HepG2 (cell line): ENCODE results near the gene UBASH3A. TPM values are rescaled to one million over a fixed set of nuclear protein-coding genes. Genes with fewer than 3 reads are reported as not detected.
A peak's percentile ranks its signal among the peaks of the same experiment; 100 is the strongest.

Experiments
- ADNP ChIP-seq: sonication (generic); formaldehyde crosslinking; IDR thresholded peaks from 2 replicates; pipeline ENCODE4 v1.4.0; 2020; ENCODE audit warnings: missing genetic modification reagents
- BCL6 ChIP-seq: IDR thresholded peaks from 2 replicates; pipeline ENCODE4 v1.6.1; 2016; ENCODE audit warnings: missing genetic modification reagents, missing compliant biosample characterization
- CEBPB ChIP-seq: IDR thresholded peaks from 2 replicates; pipeline ENCODE4 v1.6.1; 2011; ENCODE audit warnings: low read depth, low read length, improper control_type of control experiment, borderline replicate concordance
- CEBPG ChIP-seq: IDR thresholded peaks from 2 replicates; pipeline ENCODE4 v1.6.1; 2016
- CTCF ChIP-seq: sonication (generic); formaldehyde crosslinking; IDR thresholded peaks from 2 replicates; pipeline ENCODE4 v1.5.0; 2020; ENCODE audit warnings: mild to moderate bottlenecking, missing genetic modification reagents, moderate library complexity
- EED ChIP-seq: sonication (generic); formaldehyde crosslinking; IDR thresholded peaks from 2 replicates; pipeline ENCODE4 v1.5.0; 2020; ENCODE audit warnings: mild to moderate bottlenecking, missing genetic modification reagents
- ELF3 ChIP-seq: IDR thresholded peaks from 2 replicates; pipeline ENCODE4 v1.6.1; 2016; ENCODE audit warnings: missing genetic modification reagents, missing compliant biosample characterization
- JUNB ChIP-seq: sonication (generic); formaldehyde crosslinking; IDR thresholded peaks from 2 replicates; pipeline ENCODE4 v1.8.0; 2022; ENCODE audit warnings: missing genetic modification reagents, mild to moderate bottlenecking, borderline replicate concordance
- KIAA2018 ChIP-seq: sonication (generic); formaldehyde crosslinking; IDR thresholded peaks from 2 replicates; pipeline ENCODE4 v1.5.0; 2020; ENCODE audit warnings: mild to moderate bottlenecking, missing genetic modification reagents, borderline replicate concordance
- SALL1 ChIP-seq: sonication (generic); formaldehyde crosslinking; IDR thresholded peaks from 2 replicates; pipeline ENCODE4 v1.8.0; 2022; ENCODE audit warnings: mild to moderate bottlenecking, missing genetic modification reagents
- TBP ChIP-seq: sonication (generic); formaldehyde crosslinking; IDR thresholded peaks from 2 replicates; pipeline ENCODE4 v1.5.0; 2020; ENCODE audit warnings: missing genetic modification reagents
- THRA ChIP-seq: sonication (generic); formaldehyde crosslinking; IDR thresholded peaks from 2 replicates; pipeline ENCODE4 v1.4.0; 2020; ENCODE audit warnings: missing genetic modification reagents, borderline replicate concordance
- YEATS2 ChIP-seq: sonication (generic); formaldehyde crosslinking; IDR thresholded peaks from 2 replicates; pipeline ENCODE4 v1.4.0; 2020; ENCODE audit warnings: missing genetic modification reagents, borderline replicate concordance
- ZKSCAN1 ChIP-seq: fragments of 150-350 bp; IDR thresholded peaks from 2 replicates; pipeline ENCODE4 v1.6.1; 2014; ENCODE audit warnings: low read length
- ZKSCAN5 ChIP-seq: sonication (generic); formaldehyde crosslinking; IDR thresholded peaks from 2 replicates; pipeline ENCODE4 v1.5.1; 2020; ENCODE audit warnings: mild to moderate bottlenecking, missing genetic modification reagents
- ZNF18 ChIP-seq: sonication (generic); formaldehyde crosslinking; IDR thresholded peaks from 2 replicates; pipeline ENCODE4 v1.8.0; 2022; ENCODE audit warnings: mild to moderate bottlenecking, missing genetic modification reagents; ENCODE audit not compliant: insufficient replicate concordance
- ZNF775 ChIP-seq: sonication (generic); formaldehyde crosslinking; IDR thresholded peaks from 2 replicates; pipeline ENCODE4 v1.4.0; 2020; ENCODE audit warnings: missing genetic modification reagents, mild to moderate bottlenecking, moderate library complexity, borderline replicate concordance
- ZNF782 ChIP-seq: sonication (generic); formaldehyde crosslinking; IDR thresholded peaks from 2 replicates; pipeline ENCODE4 v1.4.0; 2020; ENCODE audit warnings: missing genetic modification reagents, mild to moderate bottlenecking, borderline replicate concordance
- polyA plus RNA-seq, 8 experiments: library from polyadenylated mRNA; depleted of rRNA in 3 of 8; stranded (reverse) in 7 of 8; unstranded in 1 of 8; fragments of >200 nt; fragmentation: Illumina TruSeq in 4 of 8; extraction: Trizol in 4 of 8; gene quantifications; 2 replicates each; pipeline versions ENCODE4 v1.2.1 to v1.2.3, GENCODE V29; 2011 to 2016; ENCODE audit warnings: low read depth in 4 of 8, missing spikeins in 1 of 8, mixed read lengths in 1 of 8; ENCODE audit not compliant: insufficient read depth in 1 of 8
- total RNA-seq, 5 experiments: library from RNA; depleted of rRNA; stranded (reverse); fragments of >200 nt; fragmentation: Illumina TruSeq; extraction: Trizol; gene quantifications; 2 replicates each; pipeline ENCODE4 v1.2.3, GENCODE V29; 2016; ENCODE audit warnings: low read depth in 1 of 5

The UBASH3A gene
- total and polyA plus RNA-seq, 2 of the 13 experiments (the other 11 are each of a cell fraction or from before 2014, with no cell fraction given), result not detected

GRCh38 chr21:42389449-42389835 lies 14.3 kb upstream of the UBASH3A start (continued):
- TF ChIP-seq KIAA2018 (CRISPR knock-in tag) (no peak), YEATS2 (CRISPR knock-in tag) (no peak), ZNF775 (CRISPR knock-in tag) (no peak), THRA (CRISPR knock-in tag) (peak; percentile 55; the same call in 1 of the 2 replicates), ZNF18 (peak; percentile 28), ZKSCAN1 (no peak), SALL1 (peak; percentile 56; the same call in 1 of the 2 replicates), EED (CRISPR knock-in tag) (no peak), CEBPG (CRISPR knock-in tag) (peak; percentile 87), TBP (no peak), CEBPB (peak; percentile 48; the same call in 1 of the 2 replicates), ADNP (CRISPR knock-in tag) (no peak), BCL6 (CRISPR knock-in tag) (peak; percentile 77; the same call in 1 of the 2 replicates), CTCF (CRISPR knock-in tag) (0 out of 2 replicates have a peak, but pooled peaks have one; percentile 18), ELF3 (peak; percentile 32; the same call in 1 of the 2 replicates), ZNF782 (CRISPR knock-in tag) (no peak), JUNB (no peak), ZKSCAN5 (CRISPR knock-in tag) (no peak)
